ENCODE results near the gene FKBP15.
"Not testable (repeated sequence)": the region's sequence is repeated elsewhere in the genome, so short reads cannot be mapped to it uniquely, and the experiment has no call there.

Gene FKBP15

DNA sequence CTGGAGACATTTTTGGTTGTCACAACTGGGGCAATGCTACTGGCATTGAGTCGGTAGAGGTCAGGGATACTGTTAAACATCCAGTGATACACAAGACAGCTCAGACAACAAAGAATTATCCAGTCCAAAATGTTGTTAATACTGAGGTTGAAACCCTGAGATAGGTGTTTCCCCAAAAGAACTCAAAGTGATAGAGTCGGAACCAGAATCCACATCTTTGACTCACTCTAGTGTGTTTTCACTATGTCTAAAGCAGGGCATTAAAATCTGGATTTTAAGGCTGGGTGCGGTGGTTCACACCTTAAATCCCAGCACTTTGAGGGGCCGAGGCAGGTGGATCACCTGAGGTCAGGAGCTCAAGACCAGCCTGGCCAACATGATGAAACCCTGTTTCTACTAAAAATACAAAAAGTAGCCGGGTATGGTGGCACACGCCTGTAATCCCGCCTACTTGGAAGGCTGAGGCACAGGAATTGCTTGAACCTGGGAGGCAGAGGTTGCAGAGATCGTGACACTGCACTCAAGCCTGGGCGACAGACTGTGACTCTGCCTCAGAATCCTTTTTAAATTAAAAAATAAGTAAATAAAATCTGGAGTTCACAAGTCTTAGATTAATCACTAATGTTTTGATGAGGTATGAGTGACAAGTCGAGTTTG lies 17.3 kb upstream of the FKBP15 start:
- Histone ChIP-seq H3K4me1 (ENCODE audit: low read depth, poor library complexity, severe bottlenecking) (no peaks in the 10 kb centered on the region), H3K79me2 (ENCODE audit: insufficient read depth, low read depth) (no peaks in the 10 kb centered on the region), H3K27ac (no peak overlapping the region), H3K36me3 (ENCODE audit: insufficient read depth) (no peaks in the 10 kb centered on the region), H2AFZ (ENCODE audit: low read depth) (no peak overlapping the region), H3K4me2 (no peak overlapping the region), H3K4me3 (IDR thresholded peaks at IDR 0.05; ENCODE audit: insufficient read depth, low read depth, low read length) (no peak overlapping the region), H3K27me3 (ENCODE audit: insufficient read depth, low read depth) (no peaks in the 10 kb centered on the region), H4K20me1 (ENCODE audit: insufficient read depth) (no peaks in the 10 kb centered on the region), H3K9ac (no peak overlapping the region)
- TF ChIP-seq, protein P1, sequence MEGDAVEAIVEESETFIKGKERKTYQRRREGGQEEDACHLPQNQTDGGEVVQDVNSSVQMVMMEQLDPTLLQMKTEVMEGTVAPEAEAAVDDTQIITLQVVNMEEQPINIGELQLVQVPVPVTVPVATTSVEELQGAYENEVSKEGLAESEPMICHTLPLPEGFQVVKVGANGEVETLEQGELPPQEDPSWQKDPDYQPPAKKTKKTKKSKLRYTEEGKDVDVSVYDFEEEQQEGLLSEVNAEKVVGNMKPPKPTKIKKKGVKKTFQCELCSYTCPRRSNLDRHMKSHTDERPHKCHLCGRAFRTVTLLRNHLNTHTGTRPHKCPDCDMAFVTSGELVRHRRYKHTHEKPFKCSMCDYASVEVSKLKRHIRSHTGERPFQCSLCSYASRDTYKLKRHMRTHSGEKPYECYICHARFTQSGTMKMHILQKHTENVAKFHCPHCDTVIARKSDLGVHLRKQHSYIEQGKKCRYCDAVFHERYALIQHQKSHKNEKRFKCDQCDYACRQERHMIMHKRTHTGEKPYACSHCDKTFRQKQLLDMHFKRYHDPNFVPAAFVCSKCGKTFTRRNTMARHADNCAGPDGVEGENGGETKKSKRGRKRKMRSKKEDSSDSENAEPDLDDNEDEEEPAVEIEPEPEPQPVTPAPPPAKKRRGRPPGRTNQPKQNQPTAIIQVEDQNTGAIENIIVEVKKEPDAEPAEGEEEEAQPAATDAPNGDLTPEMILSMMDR (conservative IDR thresholded peaks at IDR 0.05; ENCODE audit: low read depth, low read length) = no peak

DNA sequence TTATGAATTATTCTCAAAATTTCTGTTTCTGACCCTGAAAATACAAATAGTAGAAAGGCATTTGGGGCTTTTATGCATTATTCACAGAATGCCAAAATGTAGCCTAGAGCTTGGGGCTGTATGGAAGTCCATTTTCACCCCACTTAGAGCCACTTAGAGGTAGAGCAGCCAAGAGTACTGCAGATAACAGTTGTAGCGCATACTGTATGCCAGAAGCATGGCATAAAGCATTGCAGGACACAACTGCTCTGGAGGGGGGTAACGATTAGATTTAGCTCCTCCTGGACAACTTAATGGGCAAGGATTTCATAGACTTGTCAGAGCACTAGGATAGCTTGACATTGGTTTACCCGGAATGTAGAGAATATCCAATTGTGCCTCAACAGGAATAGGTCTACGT lies 15.9 kb upstream of the FKBP15 start:
- TF ChIP-seq, protein P1 (conservative IDR thresholded peaks at IDR 0.05; ENCODE audit: low read depth, low read length) = no peak
- H3K27me3 ChIP-seq (ENCODE audit: insufficient read depth, low read depth) = no peaks in the 10 kb centered on the region
- no peak overlapping the region for H3K4me2 ChIP-seq
- H3K4me1 ChIP-seq (ENCODE audit: low read depth, poor library complexity, severe bottlenecking) = no peaks in the 10 kb centered on the region
- H3K9ac ChIP-seq = no peak overlapping the region
- no peaks in the 10 kb centered on the region for H4K20me1 ChIP-seq (ENCODE audit: insufficient read depth)
- H3K27ac ChIP-seq = no peak overlapping the region
- no peak overlapping the region for H2AFZ ChIP-seq (ENCODE audit: low read depth)
- H3K4me3 ChIP-seq (IDR thresholded peaks at IDR 0.05; ENCODE audit: insufficient read depth, low read depth, low read length) = no peak overlapping the region
- H3K79me2 ChIP-seq (ENCODE audit: insufficient read depth, low read depth) = no peaks in the 10 kb centered on the region
- H3K36me3 ChIP-seq (ENCODE audit: insufficient read depth) = no peaks in the 10 kb centered on the region

DNA sequence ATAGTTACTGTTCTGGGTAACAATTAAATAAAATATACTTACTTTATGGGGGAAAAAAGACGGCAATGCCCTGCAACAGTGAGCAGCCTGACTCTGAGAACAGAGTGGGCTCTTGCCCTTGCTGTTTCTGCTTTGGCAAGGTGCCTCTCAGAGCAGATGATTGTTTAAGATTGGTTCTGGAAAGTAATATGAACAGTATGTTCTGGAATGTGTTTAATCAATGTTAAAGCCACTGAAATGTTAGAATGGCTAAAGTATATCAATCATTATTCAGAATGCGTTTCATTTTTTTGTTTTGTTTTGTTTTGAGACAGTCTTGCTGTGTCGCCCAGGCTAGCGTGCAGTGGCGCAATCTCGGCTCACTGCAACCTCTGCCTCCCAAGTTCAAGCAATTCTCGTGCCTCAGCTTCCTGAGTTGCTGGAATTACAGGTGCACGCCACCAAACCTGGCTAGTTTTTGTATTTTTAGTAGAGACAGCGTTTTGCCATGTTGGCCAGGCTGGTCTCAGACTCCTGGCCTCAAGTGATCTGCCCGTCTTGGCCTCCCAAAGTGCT lies 14.7 kb upstream of the FKBP15 start:
- H3K27ac ChIP-seq; H3K4me3 ChIP-seq (IDR thresholded peaks at IDR 0.05; ENCODE audit: insufficient read depth, low read depth, low read length); H2AFZ ChIP-seq (ENCODE audit: low read depth); H3K79me2 ChIP-seq (ENCODE audit: insufficient read depth, low read depth); H3K27me3 ChIP-seq (ENCODE audit: insufficient read depth, low read depth); H3K4me1 ChIP-seq (ENCODE audit: low read depth, poor library complexity, severe bottlenecking); H4K20me1 ChIP-seq (ENCODE audit: insufficient read depth); H3K4me2 ChIP-seq; H3K36me3 ChIP-seq (ENCODE audit: insufficient read depth); H3K9ac ChIP-seq: not testable (repeated sequence)

DNA sequence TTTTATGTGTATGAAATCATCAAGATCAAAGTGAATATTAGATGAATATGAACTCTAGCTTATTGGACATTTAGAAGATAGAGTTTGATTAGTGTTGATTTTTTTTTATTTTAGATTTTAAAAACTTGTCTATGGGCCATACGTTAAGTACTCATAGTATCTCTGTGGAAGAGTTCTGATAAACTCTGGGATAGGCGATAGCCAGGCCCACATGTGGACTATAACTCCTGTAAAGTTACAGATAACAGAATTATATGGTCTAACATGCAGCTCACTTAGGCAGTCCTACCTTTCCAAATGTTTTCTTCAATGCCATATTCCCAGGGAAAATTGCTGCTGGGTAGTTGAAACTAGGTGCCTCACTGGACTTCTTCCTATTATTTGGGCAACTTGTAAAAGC lies 10.6 kb upstream of the FKBP15 start:
- no peaks in the 10 kb centered on the region for H3K4me1 ChIP-seq (ENCODE audit: low read depth, poor library complexity, severe bottlenecking)
- no peaks in the 10 kb centered on the region for H3K79me2 ChIP-seq (ENCODE audit: insufficient read depth, low read depth)
- H2AFZ ChIP-seq (ENCODE audit: low read depth) = no peak overlapping the region

More for the DNA sequence above, 10.6 kb upstream of the FKBP15 start:
- Histone ChIP-seq H3K27me3 (ENCODE audit: insufficient read depth, low read depth) (no peaks in the 10 kb centered on the region), H3K9ac (no peak overlapping the region), H4K20me1 (ENCODE audit: insufficient read depth) (no peaks in the 10 kb centered on the region), H3K27ac (no peak overlapping the region), H3K36me3 (ENCODE audit: insufficient read depth) (no peaks in the 10 kb centered on the region), H3K4me3 (IDR thresholded peaks at IDR 0.05; ENCODE audit: insufficient read depth, low read depth, low read length) (no peak overlapping the region), H3K4me2 (no peak overlapping the region)
- TF ChIP-seq, protein P1 (conservative IDR thresholded peaks at IDR 0.05; ENCODE audit: low read depth, low read length) = no peak
